ENCODE results near the gene IL17C.

GRCh38 chr16:88605186-88606147 lies 32.9 kb upstream of the IL17C start:
- TF ChIP-seq POLR2A (IDR thresholded peaks at IDR 0.05), result no peak
- TF ChIP-seq CTCF (IDR thresholded peaks at IDR 0.05), result no peak
- TF ChIP-seq POLR2AphosphoS5 (IDR thresholded peaks at IDR 0.05), result no peak

All from prostate gland (tissue), 2 donors.